ENCODE data around the gene KCNJ15.

The KCNJ15 gene

DNA sequence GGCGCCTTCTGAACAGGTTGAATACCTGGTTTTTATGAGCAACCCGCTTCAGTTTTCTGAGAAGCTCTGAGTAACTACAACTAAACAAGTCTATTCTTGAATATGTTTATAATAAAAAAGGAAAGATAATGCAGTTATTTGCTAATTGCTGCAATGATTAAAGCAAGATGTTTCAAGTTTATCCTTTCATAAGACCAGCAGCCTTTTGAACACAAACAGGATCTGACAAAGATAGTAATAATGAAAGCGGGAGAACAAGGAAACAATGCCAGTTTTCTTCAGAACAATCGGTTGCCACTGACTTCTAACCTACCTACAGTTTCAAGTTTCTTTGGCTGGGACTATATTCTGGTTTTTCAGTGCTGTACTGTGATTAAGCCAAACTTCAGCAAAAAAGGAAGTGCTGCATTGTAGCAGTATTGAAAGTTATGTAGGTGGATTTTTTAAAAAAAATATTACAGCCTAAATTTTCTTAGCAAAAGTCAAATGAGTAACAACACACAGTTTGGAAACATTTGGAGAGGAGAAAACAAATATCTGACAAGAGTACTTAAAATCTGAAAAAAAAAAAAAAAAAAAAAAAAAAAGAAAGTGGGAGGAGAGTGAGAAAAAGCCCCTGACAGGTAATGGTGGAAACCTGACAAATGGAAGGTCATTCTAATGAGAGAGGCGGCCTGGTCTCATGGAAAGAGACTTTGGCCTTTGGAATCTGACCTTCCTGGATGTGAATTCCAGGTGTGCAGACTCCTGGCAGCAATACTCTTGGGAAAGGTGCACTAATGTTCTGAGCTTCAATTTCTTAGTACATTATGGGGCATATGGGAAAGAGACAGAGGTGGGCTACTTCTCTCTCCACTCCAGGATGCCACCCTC is 11.4 kb downstream of the KCNJ15 start:
- no peak for DNase-seq (ENCODE audit: low read depth in 1 of 2, low spot score in 1 of 2)

DNA sequence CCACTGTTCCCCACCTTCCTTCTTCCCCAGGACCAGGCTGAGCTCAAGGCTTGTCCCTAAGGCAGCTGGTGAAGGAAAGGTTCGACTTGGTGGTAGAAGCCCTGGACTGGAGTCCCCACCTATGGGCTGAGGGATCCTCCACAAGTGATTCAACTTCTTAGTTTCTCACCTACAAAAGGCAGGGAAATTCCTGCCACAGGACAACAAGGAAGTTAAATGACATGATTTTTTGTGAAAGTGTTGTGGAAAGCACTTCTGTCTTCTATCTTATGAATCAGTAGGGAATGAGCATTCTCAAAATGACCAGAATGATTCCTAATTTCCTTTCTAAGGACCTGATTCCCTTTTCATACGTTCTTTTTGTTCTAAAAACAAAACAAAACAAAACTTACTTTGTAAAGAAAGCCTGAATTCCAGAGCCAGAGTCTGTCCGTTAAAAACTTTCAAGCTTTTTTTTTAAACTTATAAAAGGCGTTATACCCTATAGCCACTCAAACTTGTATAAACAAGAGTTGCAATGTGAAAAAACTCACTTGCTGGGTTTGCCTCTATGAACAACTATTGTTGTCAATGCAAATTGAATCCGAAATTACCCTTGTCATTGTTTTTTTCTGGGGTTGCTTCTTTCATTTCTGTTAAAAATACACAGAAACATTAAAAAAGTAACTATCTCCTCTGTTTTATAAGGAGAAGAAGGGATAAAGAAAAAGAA is 12.2 kb downstream of the KCNJ15 start:
- no peak for DNase-seq (ENCODE audit: low read depth in 1 of 2, low spot score in 1 of 2)

- DNase-seq (ENCODE audit: low read depth in 1 of 2, low spot score in 1 of 2): no peak
These were observed 12.8 kb downstream of the KCNJ15 start for GRCh38 chr21:38269576-38269936.

GRCh38 chr21:38272215-38272614 is 15.4 kb downstream of the KCNJ15 start:
- no peak for DNase-seq (ENCODE audit: low read depth in 1 of 2, low spot score in 1 of 2)

DNA sequence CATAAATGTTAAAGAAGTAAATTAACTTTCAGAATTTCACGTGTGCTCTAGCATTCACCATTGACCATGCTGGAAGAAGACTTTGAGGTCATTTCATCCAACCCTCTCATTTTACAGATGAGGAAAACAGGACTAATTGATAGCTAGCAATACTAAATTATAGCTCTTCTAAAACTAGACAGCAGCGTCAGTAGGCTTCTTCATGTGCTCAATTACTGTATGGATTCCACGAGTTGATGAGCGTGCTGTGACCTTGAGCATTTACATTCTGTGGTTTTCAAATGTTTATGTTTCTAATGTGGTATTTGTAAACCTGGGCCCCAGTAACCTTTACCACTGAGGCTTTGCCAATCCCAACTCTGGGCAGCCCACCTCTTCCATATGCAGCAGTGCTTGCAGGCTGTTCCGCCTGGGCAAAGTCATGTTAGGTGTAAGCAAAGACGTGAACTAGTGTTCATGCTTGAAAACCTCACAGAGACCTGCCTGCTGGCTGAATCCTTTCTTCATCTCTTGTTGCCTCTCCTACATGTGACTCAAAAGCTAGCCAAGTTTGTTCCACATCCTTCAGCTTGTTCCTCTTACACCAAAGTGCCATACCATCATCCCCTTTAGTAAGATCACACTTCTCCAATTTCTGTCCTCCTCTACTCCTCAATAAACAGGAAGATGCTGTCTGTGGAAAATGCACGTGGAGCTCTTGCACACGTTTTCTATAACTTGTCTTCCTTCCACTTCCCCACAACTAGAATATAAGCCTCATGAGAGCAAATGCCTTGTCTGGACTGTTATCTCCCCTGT is 17.2 kb downstream of the KCNJ15 start:
- DNase-seq (ENCODE audit: low read depth in 1 of 2, low spot score in 1 of 2): no peak

- DNase-seq (ENCODE audit: low read depth in 1 of 2, low spot score in 1 of 2): no peak
These were observed 20.8 kb downstream of the KCNJ15 start for GRCh38 chr21:38277501-38278131.

GRCh38 chr21:38280454-38280853 is 23.7 kb downstream of the KCNJ15 start:
- DNase-seq (ENCODE audit: low read depth in 1 of 2, low spot score in 1 of 2): no peak

DNA sequence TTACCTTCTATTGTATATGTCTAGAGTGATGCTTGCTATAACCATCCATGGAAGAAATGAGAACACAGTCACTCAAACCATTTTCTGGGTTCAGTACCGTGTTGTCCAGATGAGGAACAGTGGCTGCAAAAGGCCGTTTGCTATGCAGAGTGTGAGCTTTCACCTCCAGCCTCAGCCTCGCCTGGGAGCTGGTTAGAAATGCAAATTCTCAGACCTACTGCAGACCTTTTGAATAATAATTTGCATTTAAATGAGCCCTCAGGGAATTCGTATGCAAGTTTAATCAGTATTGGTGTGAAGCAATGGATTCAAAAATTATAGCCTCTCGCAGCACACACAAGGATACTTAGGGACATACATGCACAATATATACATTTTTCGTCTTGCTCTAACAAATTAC is 24.1 kb downstream of the KCNJ15 start:
- DNase-seq (ENCODE audit: low read depth in 1 of 2, low spot score in 1 of 2): no peak

GRCh38 chr21:38282921-38283320 is 26.1 kb downstream of the KCNJ15 start:
- no peak for DNase-seq (ENCODE audit: low read depth in 1 of 2, low spot score in 1 of 2)

- DNase-seq (ENCODE audit: low read depth in 1 of 2, low spot score in 1 of 2): no peak
These were observed 27.4 kb downstream of the KCNJ15 start for GRCh38 chr21:38284216-38284615.

DNA sequence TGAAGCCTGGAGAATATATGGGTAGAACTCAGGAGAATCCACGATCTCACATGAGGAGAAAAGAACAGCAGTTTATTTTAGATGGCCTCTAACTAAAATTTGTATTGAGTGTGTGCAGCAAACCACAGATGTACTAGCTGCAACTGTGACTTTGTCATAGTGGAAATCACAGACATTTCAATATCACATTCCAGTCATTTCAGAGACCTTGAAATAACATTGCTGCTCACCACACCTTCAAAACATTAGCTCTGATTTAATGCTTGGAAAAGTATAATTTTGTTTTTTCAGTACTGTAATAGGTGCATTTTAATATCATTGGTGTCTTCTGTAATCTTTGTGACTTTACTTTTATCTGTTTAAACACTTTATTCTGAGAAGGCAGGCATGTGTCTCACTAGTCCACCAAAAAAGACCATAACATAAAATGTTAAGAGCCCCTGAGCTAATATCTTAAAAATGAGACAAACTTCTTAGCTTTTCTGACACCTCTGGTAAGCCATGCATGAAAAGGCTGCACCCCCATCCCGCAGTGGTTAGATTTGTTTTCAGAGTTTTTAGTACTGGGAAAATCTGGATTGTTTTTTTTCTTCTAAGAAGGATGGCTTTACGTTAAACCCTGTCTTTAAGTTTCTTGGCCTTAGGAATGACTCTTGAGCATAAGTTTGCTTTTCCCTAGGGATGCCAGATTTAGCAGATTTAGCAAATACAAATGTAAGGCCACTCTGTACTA is 30.1 kb downstream of the KCNJ15 start:
- DNase-seq (ENCODE audit: low read depth in 1 of 2, low spot score in 1 of 2): no peak

DNA sequence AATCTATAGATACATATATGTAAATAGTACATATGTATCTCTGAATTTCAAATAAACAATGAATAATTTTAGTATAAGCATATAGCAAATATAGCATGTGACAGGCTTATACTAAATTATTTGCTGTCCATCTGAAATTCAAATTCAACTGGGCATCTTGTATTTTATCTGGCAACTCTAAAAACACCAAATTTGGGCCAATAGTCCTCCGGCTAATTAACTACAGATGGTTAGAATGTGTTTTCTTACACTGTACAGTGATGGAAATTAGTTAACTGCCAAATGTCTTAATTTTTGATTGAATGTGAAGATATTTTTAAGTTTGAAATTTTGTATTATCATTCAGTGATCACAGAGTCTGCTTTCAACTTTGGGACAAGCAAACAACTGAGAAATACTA is 30.7 kb downstream of the KCNJ15 start:
- DNase-seq (ENCODE audit: low read depth in 1 of 2, low spot score in 1 of 2): no peak

DNA sequence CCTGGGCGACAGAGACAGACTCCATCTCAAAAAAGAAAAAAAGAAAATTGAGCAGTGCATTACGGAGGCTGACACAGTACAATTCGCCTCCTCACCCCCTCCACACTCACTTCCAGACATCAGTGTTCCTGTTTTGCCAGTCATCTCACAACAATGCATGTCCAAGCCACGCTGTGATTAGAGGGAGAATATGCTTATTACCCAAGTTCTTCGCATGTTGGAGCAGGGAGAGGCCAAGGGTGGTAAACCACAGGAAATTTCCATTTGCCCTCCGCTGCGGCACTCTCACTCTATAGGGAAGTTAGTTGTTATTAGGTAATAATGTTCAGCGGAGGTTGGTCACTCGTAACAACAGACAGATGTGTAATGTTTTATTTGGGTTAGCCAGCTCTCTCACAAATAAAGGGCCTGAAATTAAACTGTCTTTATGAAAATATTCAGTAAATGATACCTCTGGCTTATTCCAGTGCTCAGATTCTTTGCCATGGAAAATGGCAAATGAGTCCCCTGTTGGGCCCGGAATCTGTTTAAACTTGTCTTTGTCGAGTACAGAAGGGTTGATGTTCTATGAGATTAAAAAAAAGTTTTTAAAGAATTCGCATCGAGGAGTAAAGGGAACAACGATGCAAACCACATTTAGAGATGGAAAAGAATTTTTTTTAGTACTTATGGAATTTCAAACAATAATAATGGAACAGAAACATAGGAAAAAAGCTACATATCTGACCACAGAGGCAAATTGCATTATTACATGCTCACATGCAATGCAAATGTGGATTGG is 33.1 kb downstream of the KCNJ15 start:
- no peak for DNase-seq (ENCODE audit: low read depth in 1 of 2, low spot score in 1 of 2)

GRCh38 chr21:38290809-38291208 is 34.0 kb downstream of the KCNJ15 start:
- no peak for DNase-seq (ENCODE audit: low read depth in 1 of 2, low spot score in 1 of 2)

GRCh38 chr21:38291874-38292273 is 35.1 kb downstream of the KCNJ15 start:
- no peak for DNase-seq (ENCODE audit: low read depth in 1 of 2, low spot score in 1 of 2)

DNA sequence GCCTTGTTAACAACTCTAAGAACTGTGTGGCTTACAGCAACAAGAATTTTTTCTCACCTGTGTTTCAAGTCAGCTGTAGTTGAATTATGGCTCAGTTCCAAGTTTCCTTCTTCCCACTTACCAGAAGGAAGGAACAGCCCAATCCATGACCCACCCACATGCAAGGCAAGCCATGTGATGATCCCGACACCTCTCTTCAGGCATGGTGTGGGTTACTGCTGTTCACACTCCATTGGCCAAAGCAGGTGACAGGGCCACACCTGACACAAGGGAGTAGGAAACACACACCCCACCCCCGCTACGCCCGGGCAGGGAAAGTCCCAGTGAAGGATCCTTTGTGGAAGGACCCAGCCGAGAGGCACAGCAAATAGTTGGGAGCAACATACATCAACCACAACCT is 36.3 kb downstream of the KCNJ15 start:
- no peak for DNase-seq (ENCODE audit: low read depth in 1 of 2, low spot score in 1 of 2)

- no peak for DNase-seq (ENCODE audit: low read depth in 1 of 2, low spot score in 1 of 2)
These were observed 37.0 kb downstream of the KCNJ15 start for GRCh38 chr21:38293765-38294164.

GRCh38 chr21:38294609-38295008 is 37.8 kb downstream of the KCNJ15 start:
- DNase-seq (ENCODE audit: low read depth in 1 of 2, low spot score in 1 of 2): no peak

GRCh38 chr21:38295997-38296764 is 39.4 kb downstream of the KCNJ15 start:
- DNase-seq (ENCODE audit: low read depth in 1 of 2, low spot score in 1 of 2): no peak
